ENCODE data around the gene DNAH7. TPM values are rescaled to one million over a fixed set of nuclear protein-coding genes. Genes with fewer than 3 reads are reported as not detected.

DNAH7 gene
- polyA plus RNA-seq, 1 donor (not counting 4 experiments of a cell fraction or from before 2014, with no cell fraction given): 0.17 TPM

GRCh38 chr2:195823206-195823605, 245.4 kb downstream of the DNAH7 start:
- H3K4me3 ChIP-seq (ENCODE audit: control insufficient read depth in 2 of 3, extremely low read depth in 1 of 3, insufficient read depth in 2 of 3, low read depth in 1 of 3, low read length in 3 of 3): no peak overlapping the region
- H3K9me3 ChIP-seq (ENCODE audit: control insufficient read depth, low read depth, low read length): no peaks in the 10 kb centered on the region
- no peak overlapping the region for H3K9ac ChIP-seq (ENCODE audit: control insufficient read depth, extremely low read depth, insufficient read depth, low read length)
- no peaks in the 10 kb centered on the region for H3K79me2 ChIP-seq (ENCODE audit: control insufficient read depth, insufficient read depth, low read length)
- no peak overlapping the region for H3K27ac ChIP-seq (ENCODE audit: control insufficient read depth, insufficient read depth, low read length)
- H4K20me1 ChIP-seq (ENCODE audit: control insufficient read depth, extremely low read depth, insufficient read depth, low read length): no peaks in the 10 kb centered on the region
- FAIRE-seq: no peak
- no peak overlapping the region for H3K4me2 ChIP-seq (ENCODE audit: control insufficient read depth, extremely low read depth, insufficient read depth, low read depth, low read length)
- no peaks in the 10 kb centered on the region for H3K36me3 ChIP-seq (ENCODE audit: control insufficient read depth in 2 of 2, extremely low read depth in 1 of 2, insufficient read depth in 2 of 2, low read length in 2 of 2)
- no peaks in the 10 kb centered on the region for H3K9me1 ChIP-seq (ENCODE audit: control insufficient read depth, extremely low read depth, insufficient read depth, low read length)
- DNase-seq (ENCODE audit: low read depth, low spot score): no peak
- peaks cover 5% of the 10 kb centered on the region for H3K4me1 ChIP-seq (ENCODE audit: control insufficient read depth, extremely low read depth, insufficient read depth, low read length)
- TF ChIP-seq CTCF (optimal IDR thresholded peaks at IDR 0.05 in 1 of 3, IDR thresholded peaks at IDR 0.05 in 1 of 3, conservative IDR thresholded peaks at IDR 0.05 in 1 of 3; ENCODE audit: extremely low read depth in 1 of 3, insufficient read depth in 2 of 3, low read length in 3 of 3): no peak
- no peak for TF ChIP-seq EZH2 (IDR thresholded peaks at IDR 0.05; ENCODE audit: low read length)
- H2AFZ ChIP-seq (ENCODE audit: control insufficient read depth, low read length): no peak overlapping the region
- H3K27me3 ChIP-seq (ENCODE audit: control insufficient read depth, extremely low read depth, insufficient read depth, low read length): no peaks in the 10 kb centered on the region
- dilution Hi-C loops (cut with MboI; ENCODE audit: extremely low pct_ligation_motif_present, low sequenced_read_pairs): no loop called here

- DNase-seq (ENCODE audit: low read depth, low spot score): no peak
- dilution Hi-C loops (cut with MboI; ENCODE audit: extremely low pct_ligation_motif_present, low sequenced_read_pairs): no loop called here
Observed at GRCh38 chr2:195821566-195821932, 247.1 kb downstream of the DNAH7 start.

More at GRCh38 chr2:195821566-195821932, 247.1 kb downstream of the DNAH7 start:
- H3K9ac ChIP-seq (ENCODE audit: control insufficient read depth, extremely low read depth, insufficient read depth, low read length): no peak overlapping the region
- no peaks in the 10 kb centered on the region for H3K27me3 ChIP-seq (ENCODE audit: control insufficient read depth, extremely low read depth, insufficient read depth, low read length)
- no peak for FAIRE-seq
- no peaks in the 10 kb centered on the region for H3K79me2 ChIP-seq (ENCODE audit: control insufficient read depth, insufficient read depth, low read length)
- peaks cover 5% of the 10 kb centered on the region for H3K4me1 ChIP-seq (ENCODE audit: control insufficient read depth, extremely low read depth, insufficient read depth, low read length)
- H3K9me3 ChIP-seq (ENCODE audit: control insufficient read depth, low read depth, low read length): no peaks in the 10 kb centered on the region
- no peak overlapping the region for H3K4me2 ChIP-seq (ENCODE audit: control insufficient read depth, extremely low read depth, insufficient read depth, low read depth, low read length)
- no peaks in the 10 kb centered on the region for H3K9me1 ChIP-seq (ENCODE audit: control insufficient read depth, extremely low read depth, insufficient read depth, low read length)
- H3K27ac ChIP-seq (ENCODE audit: control insufficient read depth, insufficient read depth, low read length): no peak overlapping the region
- TF ChIP-seq EZH2 (IDR thresholded peaks at IDR 0.05; ENCODE audit: low read length) (no peak), CTCF (optimal IDR thresholded peaks at IDR 0.05 in 1 of 3, IDR thresholded peaks at IDR 0.05 in 1 of 3, conservative IDR thresholded peaks at IDR 0.05 in 1 of 3; ENCODE audit: extremely low read depth in 1 of 3, insufficient read depth in 2 of 3, low read length in 3 of 3) (no peak)
- no peaks in the 10 kb centered on the region for H4K20me1 ChIP-seq (ENCODE audit: control insufficient read depth, extremely low read depth, insufficient read depth, low read length)
- H2AFZ ChIP-seq (ENCODE audit: control insufficient read depth, low read length): no peak overlapping the region
- no peak overlapping the region for H3K4me3 ChIP-seq (ENCODE audit: control insufficient read depth in 2 of 3, extremely low read depth in 1 of 3, insufficient read depth in 2 of 3, low read depth in 1 of 3, low read length in 3 of 3)
- H3K36me3 ChIP-seq (ENCODE audit: control insufficient read depth in 2 of 2, extremely low read depth in 1 of 2, insufficient read depth in 2 of 2, low read length in 2 of 2): no peaks in the 10 kb centered on the region
